Measurements from ENCODE around the gene ARX.

The ARX gene

DNA sequence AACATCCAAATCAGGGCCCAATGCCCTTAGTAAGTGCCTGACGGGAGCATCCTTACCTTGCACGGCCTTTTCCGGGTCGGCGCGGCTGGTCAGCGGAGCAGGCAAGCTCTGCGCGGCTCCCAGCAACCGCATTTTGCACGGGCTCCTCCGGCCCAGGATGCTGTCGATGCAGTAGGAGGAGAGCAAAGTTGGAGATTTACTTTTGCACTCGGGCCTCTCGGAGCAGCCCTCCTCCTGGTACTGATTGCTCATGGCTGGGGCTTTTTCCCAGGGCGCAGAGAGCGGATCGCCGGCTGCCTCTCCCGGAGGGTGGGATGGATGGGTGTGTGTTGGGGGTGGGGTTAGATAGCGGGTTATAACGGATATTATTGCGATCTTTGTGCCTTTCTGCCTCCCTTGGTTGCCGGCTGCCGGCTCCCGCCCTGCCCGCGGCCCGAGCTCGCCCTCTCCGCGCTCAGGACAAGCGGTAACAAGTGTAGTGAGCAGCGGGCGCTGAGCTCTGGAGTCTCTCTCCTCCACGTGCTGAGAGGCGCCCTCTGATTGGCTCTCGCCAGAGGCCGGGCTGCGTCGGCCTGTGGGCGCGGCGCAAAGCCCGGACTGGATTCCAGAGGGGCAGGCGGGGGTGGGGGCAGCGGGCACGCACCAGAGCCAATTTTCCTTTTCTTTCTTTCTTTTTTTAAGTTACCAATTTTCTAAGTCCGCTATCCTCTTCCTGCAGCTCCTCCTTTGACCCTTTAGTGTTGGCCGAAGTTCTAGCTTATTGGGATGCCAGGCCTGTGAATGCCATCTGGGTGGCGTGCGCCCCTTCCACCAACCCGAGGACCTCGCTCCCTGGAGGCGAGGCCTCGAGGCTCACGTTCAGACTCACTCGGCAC is at the start of gene ARX:
Gene ARX (minus strand): TSS at position 480 of the 875 bp plus-strand sequence. CDS start 228 bp downstream, at position 252.
- in situ Hi-C loops (cut with HindIII; ENCODE audit: low sequenced_read_pairs) = no loop called here
- no peak within 1 kb of the TSS for H3K4me3 ChIP-seq (ENCODE audit: low read depth, low read length)
- peak; percentile 15 for DNase-seq (ENCODE audit: low read depth)
- TF ChIP-seq, protein P1, sequence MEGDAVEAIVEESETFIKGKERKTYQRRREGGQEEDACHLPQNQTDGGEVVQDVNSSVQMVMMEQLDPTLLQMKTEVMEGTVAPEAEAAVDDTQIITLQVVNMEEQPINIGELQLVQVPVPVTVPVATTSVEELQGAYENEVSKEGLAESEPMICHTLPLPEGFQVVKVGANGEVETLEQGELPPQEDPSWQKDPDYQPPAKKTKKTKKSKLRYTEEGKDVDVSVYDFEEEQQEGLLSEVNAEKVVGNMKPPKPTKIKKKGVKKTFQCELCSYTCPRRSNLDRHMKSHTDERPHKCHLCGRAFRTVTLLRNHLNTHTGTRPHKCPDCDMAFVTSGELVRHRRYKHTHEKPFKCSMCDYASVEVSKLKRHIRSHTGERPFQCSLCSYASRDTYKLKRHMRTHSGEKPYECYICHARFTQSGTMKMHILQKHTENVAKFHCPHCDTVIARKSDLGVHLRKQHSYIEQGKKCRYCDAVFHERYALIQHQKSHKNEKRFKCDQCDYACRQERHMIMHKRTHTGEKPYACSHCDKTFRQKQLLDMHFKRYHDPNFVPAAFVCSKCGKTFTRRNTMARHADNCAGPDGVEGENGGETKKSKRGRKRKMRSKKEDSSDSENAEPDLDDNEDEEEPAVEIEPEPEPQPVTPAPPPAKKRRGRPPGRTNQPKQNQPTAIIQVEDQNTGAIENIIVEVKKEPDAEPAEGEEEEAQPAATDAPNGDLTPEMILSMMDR (IDR thresholded peaks at IDR 0.05; ENCODE audit: low read depth, low read length, missing control alignments) = no peak

- TF ChIP-seq, protein P1 (IDR thresholded peaks at IDR 0.05; ENCODE audit: low read depth, low read length, missing control alignments) = no peak
- DNase-seq (ENCODE audit: low read depth) = no peak
- in situ Hi-C loops (cut with HindIII; ENCODE audit: low sequenced_read_pairs) = no loop called here
- H3K4me3 ChIP-seq (ENCODE audit: low read depth, low read length) = no peak overlapping the region
These were observed 43.5 kb upstream of the ARX start for GRCh38 chrX:25059273-25059672.

GRCh38 chrX:25052798-25053534 is 37.2 kb upstream of the ARX start:
- no peak overlapping the region for H3K4me3 ChIP-seq (ENCODE audit: low read depth, low read length)
- TF ChIP-seq, protein P1 (IDR thresholded peaks at IDR 0.05; ENCODE audit: low read depth, low read length, missing control alignments) = no peak
- in situ Hi-C loops (cut with HindIII; ENCODE audit: low sequenced_read_pairs) = no loop called here
- DNase-seq (ENCODE audit: low read depth) = no peak

GRCh38 chrX:25049971-25050370 is 34.2 kb upstream of the ARX start:
- in situ Hi-C loops (cut with HindIII; ENCODE audit: low sequenced_read_pairs) = no loop called here
- TF ChIP-seq, protein P1 (IDR thresholded peaks at IDR 0.05; ENCODE audit: low read depth, low read length, missing control alignments) = no peak
- no peak for DNase-seq (ENCODE audit: low read depth)
- H3K4me3 ChIP-seq (ENCODE audit: low read depth, low read length) = no peak overlapping the region

DNA sequence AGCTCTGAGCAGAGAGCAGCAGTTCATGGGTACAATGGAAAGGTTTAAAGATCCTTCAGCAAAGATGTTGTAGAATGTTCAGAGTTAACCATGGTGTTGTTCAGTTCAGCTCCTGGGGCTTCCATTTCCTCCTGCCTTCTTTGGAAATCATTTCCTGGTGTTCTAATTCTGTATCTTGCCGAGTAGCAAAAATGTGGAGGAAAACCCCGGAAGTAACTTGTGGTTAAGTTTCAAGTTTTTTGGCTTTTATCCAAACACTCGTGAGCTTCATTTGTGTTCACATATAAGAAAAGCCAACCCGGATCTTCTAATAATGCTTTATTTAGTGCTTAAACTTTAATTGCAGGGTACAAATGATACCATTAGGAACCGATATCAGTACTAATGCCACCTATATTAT is 33.6 kb upstream of the ARX start:
- TF ChIP-seq, protein P1 (IDR thresholded peaks at IDR 0.05; ENCODE audit: low read depth, low read length, missing control alignments) = no peak
- in situ Hi-C loops (cut with HindIII; ENCODE audit: low sequenced_read_pairs) = no loop called here
- no peak overlapping the region for H3K4me3 ChIP-seq (ENCODE audit: low read depth, low read length)
- no peak for DNase-seq (ENCODE audit: low read depth)

DNA sequence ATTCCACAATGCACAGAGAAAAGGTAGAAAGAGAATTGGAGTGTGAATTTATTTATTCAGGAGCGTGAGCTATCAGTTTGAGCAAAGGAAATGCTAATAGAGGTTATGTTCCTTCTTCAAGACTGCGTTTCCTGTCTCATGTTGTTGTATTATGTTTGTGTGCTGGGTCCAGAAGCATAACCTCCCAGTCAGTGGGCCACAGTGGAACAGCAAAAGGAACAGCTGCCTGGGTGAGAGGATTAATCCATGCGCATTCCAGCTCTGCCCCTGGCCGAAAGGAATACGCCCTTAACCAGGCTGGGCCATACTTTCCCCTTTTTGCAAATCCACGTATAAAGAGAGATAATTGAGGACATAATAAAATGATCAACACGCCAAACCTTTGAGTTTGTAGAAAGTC is 32.4 kb upstream of the ARX start:
- no peak for DNase-seq (ENCODE audit: low read depth)
- no peak overlapping the region for H3K4me3 ChIP-seq (ENCODE audit: low read depth, low read length)
- in situ Hi-C loops (cut with HindIII; ENCODE audit: low sequenced_read_pairs) = no loop called here
- TF ChIP-seq, protein P1 (IDR thresholded peaks at IDR 0.05; ENCODE audit: low read depth, low read length, missing control alignments) = no peak

All from astrocyte of the cerebellum (primary cell).